Prostate gland (tissue), 2 donors: ENCODE data around the gene MYL12A. TPM values are rescaled to one million over a fixed set of nuclear protein-coding genes. Genes with fewer than 3 reads are reported as not detected.
A peak's percentile ranks its signal among the peaks of the same experiment; 100 is the strongest.
"Not testable (repeated sequence)": the region's sequence is repeated elsewhere in the genome, so short reads cannot be mapped to it uniquely, and the experiment has no call there.

ENCODE experiments used
- DNase-seq: peaks from one replicate; pipeline ENCODE4 v3.0.0-alpha.2; 2019; ENCODE audit warnings: low spot score
- H3K27ac ChIP-seq, 2 donors: fragments of 200-600 bp; sonication (generic); 2 replicates each; pipeline ENCODE4 v1.5.1; 2017 to 2019
- H3K27me3 ChIP-seq: fragments of 200-600 bp; sonication (generic); replicated peaks from 2 replicates; pipeline ENCODE4 v1.5.1; 2019; ENCODE audit not compliant: insufficient read depth
- H3K36me3 ChIP-seq, 2 donors: fragments of 200-600 bp; sonication (generic); 1 replicate in 1 of 2; 2 replicates in 1 of 2; pipeline versions ENCODE4 v1.5.1 to v1.8.1; 2017 to 2019
- H3K4me1 ChIP-seq: fragments of 200-600 bp; sonication (generic); replicated peaks from 2 replicates; pipeline ENCODE4 v1.5.1; 2019
- H3K4me3 ChIP-seq, 2 donors: fragments of 200-600 bp; sonication (generic); 2 replicates each; pipeline ENCODE4 v1.5.1; 2017 to 2019
- H3K9me3 ChIP-seq: fragments of 200-600 bp; sonication (generic); 2 replicates; pipeline ENCODE4 v1.5.1; 2017
- CTCF ChIP-seq, 4 experiments: fragments of 200-600 bp in 2 of 4; fragments of 450-650 bp in 2 of 4; sonication (generic) in 2 of 4; IDR thresholded peaks; 1 replicate in 3 of 4; 2 replicates in 1 of 4; pipeline ENCODE4 v1.5.1; 2016 to 2019; ENCODE audit warnings: antibody characterized with exemption in 4 of 4, mild to moderate bottlenecking in 2 of 4, moderate library complexity in 2 of 4
- POLR2A ChIP-seq: fragments of 450-650 bp; IDR thresholded peaks from one replicate; pipeline ENCODE4 v1.6.1; 2016; ENCODE audit warnings: antibody characterized with exemption, mild to moderate bottlenecking
- POLR2AphosphoS5 ChIP-seq: sonication (generic); formaldehyde crosslinking; IDR thresholded peaks from one replicate; pipeline ENCODE4 v1.6.1; 2017; ENCODE audit warnings: antibody characterized with exemption
- WGBS: methylation state at CpG from one replicate; pipeline ENCODE4 v1.1.5; 2018; 5-methylcytosine and 5-hydroxymethylcytosine counted together
- intact Hi-C: fragments of 100-400 bp; cut with DNase I; formaldehyde crosslinking; loops from one replicate; pipeline ENCODE4 v1.14.2; 2022
- total RNA-seq, 2 donors: library from RNA; depleted of rRNA; stranded (reverse); fragments of >200 nt; gene quantifications; one replicate each; pipeline ENCODE4 v1.1.0, GENCODE V29; 2016

Gene MYL12A
- total RNA-seq, 2 donors from 2014 or later: 245 to 267 TPM

DNA sequence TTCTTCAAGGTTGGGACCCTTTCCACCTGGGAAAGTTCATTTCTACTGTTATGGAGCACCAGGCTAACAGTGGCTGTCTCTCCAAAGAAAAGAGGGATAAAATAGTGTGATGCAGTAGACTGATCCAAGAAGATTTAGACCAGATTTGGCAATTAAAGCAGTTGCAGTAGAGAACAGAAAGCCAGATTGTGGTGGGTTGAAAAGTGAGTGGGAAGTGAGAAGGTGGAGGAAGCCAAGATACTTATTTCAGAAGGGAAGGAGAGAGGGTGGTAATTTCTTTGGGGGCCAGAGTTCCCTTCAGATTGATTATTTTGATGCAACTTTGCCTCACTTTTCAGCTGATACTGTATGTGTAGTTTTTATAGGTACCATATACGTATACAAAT, 22.3 kb downstream of the MYL12A start:
- no peaks in the 10 kb centered on the region for H3K36me3 ChIP-seq
- no peak overlapping the region for H3K4me3 ChIP-seq
- intact Hi-C loops: no loop called here
- no peaks in the 10 kb centered on the region for H3K9me3 ChIP-seq
- H3K27ac ChIP-seq: no peak overlapping the region
- DNase-seq: no peak
- TF ChIP-seq POLR2A: no peak
- peaks cover 3% of the 10 kb centered on the region for H3K4me1 ChIP-seq
- no peaks in the 10 kb centered on the region for H3K27me3 ChIP-seq
- WGBS: 98% methylated on average over 1 of the region's 1 CpG

DNA sequence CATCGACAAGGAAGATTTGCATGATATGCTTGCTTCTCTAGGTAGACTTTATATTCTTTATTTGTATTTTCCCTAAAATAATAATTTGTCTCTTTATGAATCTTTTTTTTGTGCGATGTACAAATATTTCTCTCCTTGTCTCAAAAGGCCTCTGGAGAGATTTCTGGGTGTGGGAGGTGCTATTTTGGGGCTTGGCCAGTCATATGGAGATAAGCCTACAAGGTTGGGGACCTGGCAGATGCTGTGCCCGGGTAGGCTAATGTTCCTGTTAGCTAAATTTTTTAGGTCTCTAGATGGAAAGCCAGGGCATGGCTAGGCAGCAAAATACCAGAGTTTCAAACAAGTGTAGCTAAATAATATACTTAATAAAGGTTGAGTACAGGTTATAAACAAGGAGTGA, 25.4 kb downstream of the MYL12A start:
- intact Hi-C loops: no loop called here
- no peaks in the 10 kb centered on the region for H3K9me3 ChIP-seq
- H3K4me3 ChIP-seq: no peak overlapping the region
- peaks cover 0 to 7% of the 10 kb centered on the region in 2 donors for H3K36me3 ChIP-seq
- no peak overlapping the region for H3K27ac ChIP-seq
- H3K4me1 ChIP-seq: no peaks in the 10 kb centered on the region
- 57% methylated on average over 3 of the region's 3 CpGs for WGBS
- TF ChIP-seq POLR2AphosphoS5 (no peak), CTCF (IDR thresholded peaks at IDR 0.05) (no peak), POLR2A (no peak)
- no peaks in the 10 kb centered on the region for H3K27me3 ChIP-seq
- no peak for DNase-seq

- H3K4me3 ChIP-seq, H3K4me1 ChIP-seq, H3K36me3 ChIP-seq, DNase-seq, intact Hi-C loops, H3K9me3 ChIP-seq, H3K27ac ChIP-seq, H3K27me3 ChIP-seq: not testable (repeated sequence)
- WGBS: 74% methylated on average over 7 of the region's 7 CpGs
Observed at GRCh38 chr18:3277643-3278213, 30.1 kb downstream of the MYL12A start.

- Histone ChIP-seq H3K9me3 (no peaks in the 10 kb centered on the region), H3K27me3 (no peaks in the 10 kb centered on the region), H3K36me3 (peaks cover 0 to 7% of the 10 kb centered on the region in 2 donors), H3K27ac (no peak overlapping the region), H3K4me1 (peaks cover 5% of the 10 kb centered on the region), H3K4me3 (no peak overlapping the region)
- TF ChIP-seq POLR2A: no peak
- TF ChIP-seq CTCF (IDR thresholded peaks at IDR 0.05): no peak
- TF ChIP-seq POLR2AphosphoS5: no peak
- intact Hi-C loops: loop anchor here (5.0 kb wide), 3 partner anchors 173 to 718 kb away; partner anchors contain the start of gene TGIF1
- 23% methylated on average over 14 of the region's 14 CpGs for whole genome bisulfite sequencing
- DNase-seq: no peak
Observed at GRCh38 chr18:3279201-3280185, 31.9 kb downstream of the MYL12A start.

- peak overlapping the region; percentile 17 to 78 for H3K27ac ChIP-seq
- H3K36me3 ChIP-seq: no peaks in the 10 kb centered on the region
- H3K9me3 ChIP-seq: no peaks in the 10 kb centered on the region
- peaks cover 5% of the 10 kb centered on the region for H3K4me1 ChIP-seq
- no peak for TF ChIP-seq POLR2A
- TF ChIP-seq CTCF (IDR thresholded peaks at IDR 0.05): peak; percentile 26 to 88 (median 84)
- peak; percentile 50 for DNase-seq
- H3K4me3 ChIP-seq: no peak overlapping the region
- no peaks in the 10 kb centered on the region for H3K27me3 ChIP-seq
- intact Hi-C loops: loop anchor here (1.0 to 5.0 kb wide), 4 partner anchors 171 to 716 kb away; partner anchors contain the start of gene TGIF1
- whole genome bisulfite sequencing: 30% methylated on average over 2 of the region's 2 CpGs
Observed at GRCh38 chr18:3281456-3282400, 34.1 kb downstream of the MYL12A start.
